KMS-11 (cell line): ENCODE measurements around the gene KCNMB1.

Experiments
- H2AFZ ChIP-seq: fragments of 200-600 bp; sonication (generic); 2 replicates; pipeline ENCODE4 v1.6.1; 2016; ENCODE audit warnings: antibody characterized with exemption, mixed run types, low read depth
- H3K27ac ChIP-seq: fragments of 200-600 bp; sonication (generic); 2 replicates; pipeline ENCODE4 v1.6.1; 2016; ENCODE audit warnings: mild to moderate bottlenecking, mixed run types
- H3K27me3 ChIP-seq: fragments of 200-600 bp; sonication (generic); 2 replicates; pipeline ENCODE4 v1.6.1; 2017; ENCODE audit warnings: mild to moderate bottlenecking, low read depth, mixed run types, moderate library complexity; ENCODE audit not compliant: insufficient read depth
- H3K36me3 ChIP-seq: fragments of 200-600 bp; sonication (generic); 2 replicates; pipeline ENCODE4 v1.6.1; 2017; ENCODE audit warnings: mild to moderate bottlenecking, mixed run types; ENCODE audit not compliant: insufficient read depth
- H3K4me1 ChIP-seq: fragments of 200-600 bp; sonication (generic); 2 replicates; pipeline ENCODE4 v1.6.1; 2016; ENCODE audit warnings: mild to moderate bottlenecking, low read depth, mixed run types; ENCODE audit not compliant: poor library complexity, severe bottlenecking
- H3K4me2 ChIP-seq: fragments of 200-600 bp; sonication (generic); 2 replicates; pipeline ENCODE4 v1.7.0; 2016; ENCODE audit warnings: mild to moderate bottlenecking, mixed run types
- H3K4me3 ChIP-seq: fragments of 200-600 bp; sonication (generic); IDR thresholded peaks from 2 replicates; pipeline ENCODE4 v1.6.1; 2017; ENCODE audit warnings: low read depth, low read length, mixed read lengths; ENCODE audit not compliant: insufficient read depth
- H3K79me2 ChIP-seq: fragments of 200-600 bp; sonication (generic); 2 replicates; pipeline ENCODE4 v1.6.1; 2016; ENCODE audit warnings: low read depth, mixed run types; ENCODE audit not compliant: insufficient read depth
- H3K9ac ChIP-seq: fragments of 200-600 bp; sonication (generic); 2 replicates; pipeline ENCODE4 v1.6.1; 2016; ENCODE audit warnings: mild to moderate bottlenecking, mixed run types
- H4K20me1 ChIP-seq: fragments of 200-600 bp; sonication (generic); 2 replicates; pipeline ENCODE4 v1.6.1; 2016; ENCODE audit warnings: mild to moderate bottlenecking, mixed run types; ENCODE audit not compliant: insufficient read depth
- CTCF ChIP-seq: fragments of 200-600 bp; sonication (generic); conservative IDR thresholded peaks from 2 replicates; pipeline ENCODE4 v1.6.1; 2017; ENCODE audit warnings: low read depth, mild to moderate bottlenecking, antibody characterized with exemption, low read length, moderate library complexity, mixed read lengths

KCNMB1 gene

DNA sequence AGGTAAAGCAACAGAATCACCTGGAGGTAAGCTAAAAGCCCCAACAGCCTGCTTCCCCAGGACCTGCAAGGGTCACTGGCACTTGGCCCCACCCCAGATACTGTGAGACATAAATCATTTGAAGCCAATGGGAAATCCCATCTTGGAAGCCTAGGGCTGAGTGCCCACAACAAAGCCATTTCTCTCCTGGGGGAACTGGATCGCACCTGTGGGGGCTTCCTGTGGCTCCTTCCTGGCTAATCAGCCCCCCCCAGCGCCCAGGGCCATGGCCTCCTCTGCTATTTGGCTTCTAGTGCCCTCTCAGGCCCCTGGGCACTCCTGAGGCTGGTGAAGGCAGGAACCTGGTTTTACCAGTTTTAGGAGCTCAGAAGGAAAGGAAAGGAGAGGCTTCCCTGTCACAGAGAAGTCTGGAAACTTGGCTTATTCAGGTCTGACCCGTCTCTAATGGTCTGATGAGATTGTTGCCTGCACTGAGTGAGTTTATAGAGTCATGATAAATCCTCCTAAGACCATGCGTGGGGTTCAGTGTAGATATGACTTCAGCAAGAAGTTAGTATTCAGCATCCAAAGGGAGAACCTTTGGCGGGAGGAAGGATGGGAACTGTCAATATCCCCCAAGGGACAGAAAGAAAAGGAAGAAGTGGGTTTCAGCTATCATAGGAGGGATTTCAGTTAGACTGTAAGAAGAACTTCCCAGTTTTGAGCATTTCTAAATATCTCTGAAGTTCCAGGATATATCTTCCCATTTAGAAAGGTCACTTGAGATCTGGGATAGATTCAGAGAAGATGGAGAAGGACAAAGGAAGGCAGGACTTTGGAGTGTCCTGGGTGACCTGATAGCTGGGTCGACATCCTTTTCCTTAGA is 1.2 kb downstream of the KCNMB1 start:
- H2AFZ ChIP-seq: no peak overlapping the region
- no peaks in the 10 kb centered on the region for H3K36me3 ChIP-seq
- no peak for TF ChIP-seq CTCF
- H3K27ac ChIP-seq: no peak overlapping the region
- no peaks in the 10 kb centered on the region for H3K4me1 ChIP-seq
- H3K27me3 ChIP-seq: no peaks in the 10 kb centered on the region
- no peaks in the 10 kb centered on the region for H4K20me1 ChIP-seq
- H3K4me2 ChIP-seq: no peak overlapping the region
- H3K79me2 ChIP-seq: no peaks in the 10 kb centered on the region
- no peak overlapping the region for H3K4me3 ChIP-seq
- H3K9ac ChIP-seq: no peak overlapping the region

GRCh38 chr5:170386743-170387395 is 2.3 kb downstream of the KCNMB1 start:
- Histone ChIP-seq H3K27me3 (no peaks in the 10 kb centered on the region), H3K4me1 (no peaks in the 10 kb centered on the region), H3K4me3 (no peak overlapping the region), H3K79me2 (no peaks in the 10 kb centered on the region), H2AFZ (no peak overlapping the region), H3K27ac (no peak overlapping the region), H3K36me3 (no peaks in the 10 kb centered on the region), H3K4me2 (no peak overlapping the region), H3K9ac (no peak overlapping the region), H4K20me1 (no peaks in the 10 kb centered on the region)
- no peak for TF ChIP-seq CTCF

DNA sequence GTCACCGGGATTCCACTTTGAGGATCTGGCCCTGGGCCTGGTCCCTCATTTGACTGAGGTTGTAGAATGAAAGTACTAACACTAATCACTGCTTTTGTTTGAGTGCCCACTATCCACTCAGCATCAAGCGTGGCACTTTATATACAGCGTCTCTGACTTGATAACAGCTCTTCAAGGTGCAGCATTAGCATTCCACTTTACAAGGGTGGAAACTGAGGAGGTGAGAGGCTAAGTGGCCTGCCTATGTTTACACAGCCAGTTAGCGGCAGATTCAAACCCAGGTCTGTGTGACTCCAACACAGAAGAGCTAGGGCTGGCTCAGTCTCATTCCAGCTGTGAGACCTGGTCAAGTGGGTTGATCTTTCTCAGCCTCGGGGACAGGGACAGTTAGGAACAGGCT is 5.9 kb downstream of the KCNMB1 start:
- Histone ChIP-seq H3K27ac (no peak overlapping the region), H3K4me2 (no peak overlapping the region), H3K9ac (no peak overlapping the region), H3K4me3 (no peak overlapping the region), H4K20me1 (no peaks in the 10 kb centered on the region), H2AFZ (no peak overlapping the region), H3K36me3 (no peaks in the 10 kb centered on the region), H3K79me2 (no peaks in the 10 kb centered on the region), H3K4me1 (no peaks in the 10 kb centered on the region), H3K27me3 (no peaks in the 10 kb centered on the region)
- TF ChIP-seq CTCF: no peak

GRCh38 chr5:170382790-170383189 is 6.4 kb downstream of the KCNMB1 start:
- no peak overlapping the region for H3K9ac ChIP-seq
- no peak overlapping the region for H3K27ac ChIP-seq
- no peaks in the 10 kb centered on the region for H4K20me1 ChIP-seq
- no peaks in the 10 kb centered on the region for H3K36me3 ChIP-seq
- H3K27me3 ChIP-seq: no peaks in the 10 kb centered on the region
- no peak for TF ChIP-seq CTCF
- no peak overlapping the region for H3K4me3 ChIP-seq
- no peaks in the 10 kb centered on the region for H3K79me2 ChIP-seq
- no peaks in the 10 kb centered on the region for H3K4me1 ChIP-seq
- no peak overlapping the region for H2AFZ ChIP-seq
- H3K4me2 ChIP-seq: no peak overlapping the region
